ENCODE results near the gene SNED1. TPM values are rescaled to one million over a fixed set of nuclear protein-coding genes. Genes with fewer than 3 reads are reported as not detected.
"Not testable (repeated sequence)": the region's sequence is repeated elsewhere in the genome, so short reads cannot be mapped to it uniquely, and the experiment has no call there.

SNED1 gene
- total and polyA plus RNA-seq, 3 experiments from 2014 or later: 0.90 to 3.5 (median 1.8) TPM

- Mint-ChIP-seq H3K9me3 (peaks cover 0 to 4% (median 0%) of the 10 kb centered on the region in 5 donors), H3K27ac (no peak overlapping the region), H3K36me3 (no peaks in the 10 kb centered on the region), H3K4me1 (peaks cover 0 to 4% (median 3%) of the 10 kb centered on the region in 3 donors), H3K27me3 (peaks cover 0 to 11% of the 10 kb centered on the region in 2 donors), H3K4me3 (no peak overlapping the region)
- Histone ChIP-seq H3K4me1 (ENCODE audit: insufficient read depth, low read length) (no peaks in the 10 kb centered on the region), H3K36me3 (ENCODE audit: insufficient read depth, low read length) (no peaks in the 10 kb centered on the region), H3K4me3 (ENCODE audit: low read length) (no peak overlapping the region), H3K27ac (ENCODE audit: low read depth, low read length) (no peak overlapping the region), H3K9me3 (ENCODE audit: low read length) (no peaks in the 10 kb centered on the region), H3K27me3 (ENCODE audit: insufficient read depth, low read length, poor library complexity, severe bottlenecking) (no peaks in the 10 kb centered on the region)
- ChIA-PET CTCF (no interaction called here), POLR2A (no interaction called here)
- peak in 1 of 5 donors; percentile 41 for DNase-seq
Measured at GRCh38 chr2:240968731-240969624, 29.4 kb upstream of the SNED1 start.

- H3K9me3 ChIP-seq (ENCODE audit: low read length): no peaks in the 10 kb centered on the region
- Mint-ChIP-seq H3K27me3 (peaks cover 2 to 17% of the 10 kb centered on the region in 2 donors), H3K4me3 (no peak overlapping the region), H3K27ac (no peak overlapping the region), H3K4me1 (peaks cover 4 to 11% (median 9%) of the 10 kb centered on the region in 3 donors), H3K36me3 (no peaks in the 10 kb centered on the region), H3K9me3 (peaks cover 0 to 4% (median 0%) of the 10 kb centered on the region in 5 donors)
- no peak overlapping the region for H3K27ac ChIP-seq (ENCODE audit: low read depth, low read length)
- ChIA-PET CTCF (no interaction called here), POLR2A (no interaction called here)
- H3K27me3 ChIP-seq (ENCODE audit: insufficient read depth, low read length, poor library complexity, severe bottlenecking): no peaks in the 10 kb centered on the region
- peaks cover 7% of the 10 kb centered on the region for H3K4me1 ChIP-seq (ENCODE audit: insufficient read depth, low read length)
- H3K36me3 ChIP-seq (ENCODE audit: insufficient read depth, low read length): no peaks in the 10 kb centered on the region
- DNase-seq: no peak
- no peak overlapping the region for H3K4me3 ChIP-seq (ENCODE audit: low read length)
Measured at GRCh38 chr2:240970104-240970503, 28.3 kb upstream of the SNED1 start.

DNA sequence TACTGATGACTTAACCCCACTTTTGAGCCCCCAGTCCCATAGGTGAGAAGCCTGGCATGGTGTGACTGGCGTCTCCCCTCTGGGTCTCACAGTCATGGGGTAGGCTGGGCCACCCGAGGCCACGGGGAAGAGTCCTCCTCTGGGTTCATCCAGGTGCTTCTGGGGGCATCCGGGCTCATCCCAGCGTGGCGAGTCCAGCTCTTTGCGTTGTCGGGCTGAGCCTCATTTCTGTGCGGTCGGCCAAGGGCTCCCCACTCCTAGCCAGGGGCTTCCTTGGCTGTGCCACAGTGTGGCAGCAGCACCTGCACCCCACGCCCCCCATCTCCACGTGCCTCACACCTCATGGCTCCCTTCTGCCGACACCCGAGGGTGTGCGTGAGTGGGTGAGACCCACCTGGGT is 27.6 kb upstream of the SNED1 start:
- Mint-ChIP-seq H3K27ac (peak overlapping the region in 1 of 8 donors; percentile 19), H3K36me3 (no peaks in the 10 kb centered on the region), H3K9me3 (peaks cover 0 to 4% (median 0%) of the 10 kb centered on the region in 5 donors), H3K27me3 (peaks cover 6 to 22% of the 10 kb centered on the region in 2 donors), H3K4me3 (no peak overlapping the region), H3K4me1 (peaks cover 4 to 13% (median 10%) of the 10 kb centered on the region in 3 donors)
- no peak overlapping the region for H3K27ac ChIP-seq (ENCODE audit: low read depth, low read length)
- H3K4me1 ChIP-seq (ENCODE audit: insufficient read depth, low read length): peaks cover 7% of the 10 kb centered on the region
- no peak overlapping the region for H3K4me3 ChIP-seq (ENCODE audit: low read length)
- ChIA-PET CTCF (no interaction called here), POLR2A (no interaction called here)
- H3K36me3 ChIP-seq (ENCODE audit: insufficient read depth, low read length): no peaks in the 10 kb centered on the region
- no peaks in the 10 kb centered on the region for H3K27me3 ChIP-seq (ENCODE audit: insufficient read depth, low read length, poor library complexity, severe bottlenecking)
- no peak for DNase-seq
- H3K9me3 ChIP-seq (ENCODE audit: low read length): no peaks in the 10 kb centered on the region

DNA sequence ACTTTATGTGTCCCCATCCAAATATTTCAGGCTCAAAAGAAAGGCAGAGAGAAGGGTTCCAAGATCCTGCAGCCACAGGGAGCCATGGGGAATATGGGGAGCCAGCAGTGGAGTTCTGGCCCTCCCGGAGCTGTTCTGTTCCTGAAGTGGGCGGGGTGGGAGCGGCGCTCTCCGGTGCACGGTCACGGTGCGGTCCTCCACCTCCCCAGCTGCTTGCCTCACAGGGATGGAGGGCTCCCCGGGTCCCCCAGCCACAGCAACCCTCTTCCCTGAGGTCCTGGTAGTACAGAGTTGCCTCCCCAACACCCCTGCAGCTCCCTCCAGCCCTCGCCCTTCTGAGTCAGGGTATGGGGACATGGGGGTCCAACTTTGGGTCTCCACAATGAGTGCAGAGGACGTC is 26.2 kb upstream of the SNED1 start:
- Histone ChIP-seq H3K4me3 (ENCODE audit: low read length) (no peak overlapping the region), H3K27ac (ENCODE audit: low read depth, low read length) (no peak overlapping the region), H3K36me3 (ENCODE audit: insufficient read depth, low read length) (no peaks in the 10 kb centered on the region), H3K4me1 (ENCODE audit: insufficient read depth, low read length) (peaks cover 7% of the 10 kb centered on the region), H3K9me3 (ENCODE audit: low read length) (no peaks in the 10 kb centered on the region), H3K27me3 (ENCODE audit: insufficient read depth, low read length, poor library complexity, severe bottlenecking) (no peaks in the 10 kb centered on the region)
- Mint-ChIP-seq H3K36me3 (no peaks in the 10 kb centered on the region), H3K27ac (peak overlapping the region in 1 of 8 donors; percentile 59), H3K9me3 (peaks cover 0 to 4% (median 0%) of the 10 kb centered on the region in 5 donors), H3K4me3 (no peak overlapping the region), H3K4me1 (peaks cover 4 to 13% (median 10%) of the 10 kb centered on the region in 3 donors), H3K27me3 (peaks cover 6 to 22% of the 10 kb centered on the region in 2 donors)
- ChIA-PET POLR2A (no interaction called here), CTCF (no interaction called here)
- DNase-seq: no peak

DNA sequence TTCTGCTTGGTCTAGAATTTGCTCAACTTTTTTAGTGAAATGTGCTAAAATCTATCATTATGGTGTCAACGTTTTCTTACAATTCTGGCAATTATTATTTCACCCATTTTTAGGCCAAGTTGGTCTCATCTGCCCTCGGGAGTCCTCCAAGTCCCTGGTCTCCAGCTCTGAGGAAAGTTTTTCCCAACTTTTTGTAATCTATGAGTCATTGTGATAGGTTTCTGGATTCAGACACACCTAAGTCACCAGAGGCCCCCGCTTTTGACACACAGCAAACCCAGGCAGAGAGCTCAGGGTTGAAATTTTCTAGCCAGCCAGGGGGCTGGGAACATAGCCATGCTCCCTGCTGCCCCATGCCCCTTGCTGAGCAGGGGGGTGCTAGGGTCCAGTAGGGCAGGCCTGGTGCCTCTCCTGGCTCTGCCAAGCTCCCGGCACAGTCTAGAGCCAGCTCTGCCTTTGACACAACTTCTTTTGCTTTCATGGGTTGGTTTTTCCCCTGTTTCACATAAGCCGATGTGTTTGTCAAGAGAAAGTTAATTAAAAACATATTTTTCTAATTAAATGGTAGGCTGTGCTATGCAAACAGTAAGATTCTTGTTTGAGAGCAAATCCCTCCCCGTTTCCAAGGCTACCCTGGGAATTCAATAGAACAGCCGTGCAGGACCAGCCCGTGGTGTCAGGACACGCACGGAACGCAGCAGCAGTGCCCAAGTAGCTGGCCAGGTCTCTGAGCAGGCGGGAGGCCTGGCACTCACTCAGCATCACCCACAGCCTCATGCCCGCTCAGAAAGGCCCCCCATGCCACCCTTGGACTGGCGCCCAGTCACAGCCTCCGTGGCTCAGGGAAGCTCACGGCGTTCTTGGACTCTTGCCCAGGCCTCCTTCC is 25.5 kb upstream of the SNED1 start:
- H3K4me1 ChIP-seq (ENCODE audit: insufficient read depth, low read length): peaks cover 7% of the 10 kb centered on the region
- ChIA-PET POLR2A (no interaction called here), CTCF (no interaction called here)
- H3K4me3 ChIP-seq (ENCODE audit: low read length): no peak overlapping the region
- no peaks in the 10 kb centered on the region for H3K27me3 ChIP-seq (ENCODE audit: insufficient read depth, low read length, poor library complexity, severe bottlenecking)
- no peaks in the 10 kb centered on the region for H3K36me3 ChIP-seq (ENCODE audit: insufficient read depth, low read length)
- Mint-ChIP-seq H3K4me1 (peaks cover 4 to 13% (median 10%) of the 10 kb centered on the region in 3 donors), H3K27me3 (peaks cover 6 to 22% of the 10 kb centered on the region in 2 donors), H3K4me3 (no peak overlapping the region), H3K27ac (no peak overlapping the region), H3K36me3 (no peaks in the 10 kb centered on the region), H3K9me3 (peaks cover 0 to 4% (median 0%) of the 10 kb centered on the region in 5 donors)
- H3K27ac ChIP-seq (ENCODE audit: low read depth, low read length): no peak overlapping the region
- DNase-seq: no peak
- H3K9me3 ChIP-seq (ENCODE audit: low read length): no peaks in the 10 kb centered on the region

- Histone ChIP-seq H3K36me3 (ENCODE audit: insufficient read depth, low read length) (no peaks in the 10 kb centered on the region), H3K4me3 (ENCODE audit: low read length) (no peak overlapping the region), H3K4me1 (ENCODE audit: insufficient read depth, low read length) (peaks cover 7% of the 10 kb centered on the region), H3K9me3 (ENCODE audit: low read length) (no peaks in the 10 kb centered on the region), H3K27me3 (ENCODE audit: insufficient read depth, low read length, poor library complexity, severe bottlenecking) (no peaks in the 10 kb centered on the region), H3K27ac (ENCODE audit: low read depth, low read length) (no peak overlapping the region)
- H3K36me3 Mint-ChIP-seq: no peaks in the 10 kb centered on the region
- H3K27ac Mint-ChIP-seq: peak overlapping the region in 5 of 8 donors; percentile 12 to 94 (median 33)
- H3K4me1 Mint-ChIP-seq: peaks cover 4 to 13% (median 10%) of the 10 kb centered on the region in 3 donors
- ChIA-PET CTCF (no interaction called here), POLR2A (no interaction called here)
- peak overlapping the region in 2 of 7 donors; percentile 15 to 38 for H3K4me3 Mint-ChIP-seq
- peak in 1 of 5 donors; percentile 47 for DNase-seq
- H3K27me3 Mint-ChIP-seq: peaks cover 6 to 22% of the 10 kb centered on the region in 2 donors
- peaks cover 0 to 4% (median 0%) of the 10 kb centered on the region in 5 donors for H3K9me3 Mint-ChIP-seq
Measured at GRCh38 chr2:240974771-240975572, 23.4 kb upstream of the SNED1 start.

DNA sequence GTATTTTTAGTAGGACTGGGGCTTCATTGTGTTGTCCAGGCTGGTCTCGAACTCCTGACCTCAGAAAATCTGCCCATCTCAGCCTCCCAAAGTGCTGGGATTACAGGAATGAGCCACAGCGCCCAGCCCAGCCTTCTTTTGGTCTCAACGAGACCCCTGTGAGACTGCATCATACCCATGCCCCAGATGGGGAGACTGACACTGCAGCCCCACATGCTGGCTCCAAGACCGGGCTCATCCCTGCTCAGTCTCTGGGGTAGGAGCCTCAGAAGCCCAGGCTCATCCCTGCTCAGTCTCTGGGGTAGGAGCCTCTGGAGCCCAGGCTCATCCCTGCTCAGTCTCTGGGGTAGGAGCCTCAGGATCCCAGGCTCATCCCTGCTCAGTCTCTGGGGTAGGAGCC is 22.5 kb upstream of the SNED1 start:
- POLR2A ChIA-PET; H3K27ac ChIP-seq (ENCODE audit: low read depth, low read length); H3K27me3 ChIP-seq (ENCODE audit: insufficient read depth, low read length, poor library complexity, severe bottlenecking); H3K36me3 Mint-ChIP-seq; H3K9me3 Mint-ChIP-seq; H3K4me3 Mint-ChIP-seq; CTCF ChIA-PET; H3K4me3 ChIP-seq (ENCODE audit: low read length); H3K36me3 ChIP-seq (ENCODE audit: insufficient read depth, low read length); DNase-seq; H3K27ac Mint-ChIP-seq; H3K4me1 ChIP-seq (ENCODE audit: insufficient read depth, low read length); H3K9me3 ChIP-seq (ENCODE audit: low read length): not testable (repeated sequence)
- H3K4me1 Mint-ChIP-seq: peaks cover 4 to 13% (median 10%) of the 10 kb centered on the region in 3 donors
- peaks cover 6 to 22% of the 10 kb centered on the region in 2 donors for H3K27me3 Mint-ChIP-seq
